ENCODE measurements around the gene SLC12A4. TPM values are rescaled to one million over a fixed set of nuclear protein-coding genes. Genes with fewer than 3 reads are reported as not detected.

The SLC12A4 gene
- total and polyA plus RNA-seq, 2 of the 13 experiments (the other 11 are each of a cell fraction or from before 2014, with no cell fraction given) = 65.1 to 84.3 TPM

- TF ChIP-seq, protein P1, sequence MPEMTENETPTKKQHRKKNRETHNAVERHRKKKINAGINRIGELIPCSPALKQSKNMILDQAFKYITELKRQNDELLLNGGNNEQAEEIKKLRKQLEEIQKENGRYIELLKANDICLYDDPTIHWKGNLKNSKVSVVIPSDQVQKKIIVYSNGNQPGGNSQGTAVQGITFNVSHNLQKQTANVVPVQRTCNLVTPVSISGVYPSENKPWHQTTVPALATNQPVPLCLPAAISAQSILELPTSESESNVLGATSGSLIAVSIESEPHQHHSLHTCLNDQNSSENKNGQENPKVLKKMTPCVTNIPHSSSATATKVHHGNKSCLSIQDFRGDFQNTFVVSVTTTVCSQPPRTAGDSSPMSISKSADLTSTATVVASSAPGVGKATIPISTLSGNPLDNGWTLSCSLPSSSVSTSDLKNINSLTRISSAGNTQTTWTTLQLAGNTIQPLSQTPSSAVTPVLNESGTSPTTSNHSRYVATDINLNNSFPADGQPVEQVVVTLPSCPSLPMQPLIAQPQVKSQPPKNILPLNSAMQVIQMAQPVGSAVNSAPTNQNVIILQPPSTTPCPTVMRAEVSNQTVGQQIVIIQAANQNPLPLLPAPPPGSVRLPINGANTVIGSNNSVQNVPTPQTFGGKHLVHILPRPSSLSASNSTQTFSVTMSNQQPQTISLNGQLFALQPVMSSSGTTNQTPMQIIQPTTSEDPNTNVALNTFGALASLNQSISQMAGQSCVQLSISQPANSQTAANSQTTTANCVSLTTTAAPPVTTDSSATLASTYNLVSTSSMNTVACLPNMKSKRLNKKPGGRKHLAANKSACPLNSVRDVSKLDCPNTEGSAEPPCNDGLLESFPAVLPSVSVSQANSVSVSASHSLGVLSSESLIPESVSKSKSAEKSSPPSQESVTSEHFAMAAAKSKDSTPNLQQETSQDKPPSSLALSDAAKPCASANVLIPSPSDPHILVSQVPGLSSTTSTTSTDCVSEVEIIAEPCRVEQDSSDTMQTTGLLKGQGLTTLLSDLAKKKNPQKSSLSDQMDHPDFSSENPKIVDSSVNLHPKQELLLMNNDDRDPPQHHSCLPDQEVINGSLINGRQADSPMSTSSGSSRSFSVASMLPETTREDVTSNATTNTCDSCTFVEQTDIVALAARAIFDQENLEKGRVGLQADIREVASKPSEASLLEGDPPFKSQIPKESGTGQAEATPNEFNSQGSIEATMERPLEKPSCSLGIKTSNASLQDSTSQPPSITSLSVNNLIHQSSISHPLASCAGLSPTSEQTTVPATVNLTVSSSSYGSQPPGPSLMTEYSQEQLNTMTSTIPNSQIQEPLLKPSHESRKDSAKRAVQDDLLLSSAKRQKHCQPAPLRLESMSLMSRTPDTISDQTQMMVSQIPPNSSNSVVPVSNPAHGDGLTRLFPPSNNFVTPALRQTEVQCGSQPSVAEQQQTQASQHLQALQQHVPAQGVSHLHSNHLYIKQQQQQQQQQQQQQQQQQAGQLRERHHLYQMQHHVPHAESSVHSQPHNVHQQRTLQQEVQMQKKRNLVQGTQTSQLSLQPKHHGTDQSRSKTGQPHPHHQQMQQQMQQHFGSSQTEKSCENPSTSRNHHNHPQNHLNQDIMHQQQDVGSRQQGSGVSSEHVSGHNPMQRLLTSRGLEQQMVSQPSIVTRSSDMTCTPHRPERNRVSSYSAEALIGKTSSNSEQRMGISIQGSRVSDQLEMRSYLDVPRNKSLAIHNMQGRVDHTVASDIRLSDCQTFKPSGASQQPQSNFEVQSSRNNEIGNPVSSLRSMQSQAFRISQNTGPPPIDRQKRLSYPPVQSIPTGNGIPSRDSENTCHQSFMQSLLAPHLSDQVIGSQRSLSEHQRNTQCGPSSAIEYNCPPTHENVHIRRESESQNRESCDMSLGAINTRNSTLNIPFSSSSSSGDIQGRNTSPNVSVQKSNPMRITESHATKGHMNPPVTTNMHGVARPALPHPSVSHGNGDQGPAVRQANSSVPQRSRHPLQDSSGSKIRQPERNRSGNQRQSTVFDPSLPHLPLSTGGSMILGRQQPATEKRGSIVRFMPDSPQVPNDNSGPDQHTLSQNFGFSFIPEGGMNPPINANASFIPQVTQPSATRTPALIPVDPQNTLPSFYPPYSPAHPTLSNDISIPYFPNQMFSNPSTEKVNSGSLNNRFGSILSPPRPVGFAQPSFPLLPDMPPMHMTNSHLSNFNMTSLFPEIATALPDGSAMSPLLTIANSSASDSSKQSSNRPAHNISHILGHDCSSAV (CRISPR knock-in tag; IDR thresholded peaks at IDR 0.05; ENCODE audit: borderline replicate concordance) = no peak
- no peak for TF ChIP-seq ZNF781 (CRISPR knock-in tag; IDR thresholded peaks at IDR 0.05; ENCODE audit: borderline replicate concordance, not compliant biosample characterization)
- TF ChIP-seq RFXANK (CRISPR knock-in tag; IDR thresholded peaks at IDR 0.05) = 0 out of 2 replicates have a peak, but pooled peaks have one; percentile 77
- 0 out of 2 replicates have a peak, but pooled peaks have one; percentile 14 for TF ChIP-seq ZNF329 (CRISPR knock-in tag; IDR thresholded peaks at IDR 0.05; ENCODE audit: low read depth)
- 0 out of 2 replicates have a peak, but pooled peaks have one; percentile 30 for TF ChIP-seq ZNF121 (CRISPR knock-in tag; IDR thresholded peaks at IDR 0.05)
- no peak for TF ChIP-seq ZBTB8A (CRISPR knock-in tag; IDR thresholded peaks at IDR 0.05; ENCODE audit: borderline replicate concordance, low read depth)
- TF ChIP-seq GTF3A (CRISPR knock-in tag; conservative IDR thresholded peaks at IDR 0.05) = no peak
- TF ChIP-seq ZNF274 (CRISPR knock-in tag; IDR thresholded peaks at IDR 0.05) = no peak; the same call in 1 of the 2 replicates
- TF ChIP-seq MTF2 (CRISPR knock-in tag; IDR thresholded peaks at IDR 0.05; ENCODE audit: borderline replicate concordance) = no peak
- TF ChIP-seq GPN1 (CRISPR knock-in tag; IDR thresholded peaks at IDR 0.05; ENCODE audit: borderline replicate concordance) = no peak
- no peak for TF ChIP-seq KDM5A (IDR thresholded peaks at IDR 0.05; ENCODE audit: borderline replicate concordance, low read length)
- peak; percentile 50 for TF ChIP-seq HNRNPLL (IDR thresholded peaks at IDR 0.05; ENCODE audit: low read depth, low read length, poor library complexity, severe bottlenecking)
- no peak for TF ChIP-seq RARG (CRISPR knock-in tag; IDR thresholded peaks at IDR 0.05; ENCODE audit: low read depth)
- TF ChIP-seq GABPB1 (CRISPR knock-in tag; IDR thresholded peaks at IDR 0.05) = no peak
- no peak for TF ChIP-seq ZNF562 (CRISPR knock-in tag; IDR thresholded peaks at IDR 0.05; ENCODE audit: borderline replicate concordance)
- TF ChIP-seq MEIS2 (CRISPR knock-in tag; IDR thresholded peaks at IDR 0.05) = no peak
- TF ChIP-seq ZNF383 (CRISPR knock-in tag; IDR thresholded peaks at IDR 0.05; ENCODE audit: borderline replicate concordance) = no peak
- no peak for TF ChIP-seq JUND (CRISPR knock-in tag; IDR thresholded peaks at IDR 0.05)
- TF ChIP-seq ZZZ3 (CRISPR knock-in tag; IDR thresholded peaks at IDR 0.05; ENCODE audit: borderline replicate concordance) = no peak
- TF ChIP-seq CENPX (CRISPR knock-in tag; IDR thresholded peaks at IDR 0.05) = no peak
These were observed 1.0 kb upstream of the SLC12A4 start (continued) for GRCh38 chr16:67969254-67970039.
